Liver (tissue), 3 donors: ENCODE data around the gene CD9.

Experiments used
- EGR1 ChIP-seq, 2 donors: IDR thresholded peaks; 2 replicates each; pipeline ENCODE4 v1.6.1; 2016 to 2018; ENCODE audit warnings: antibody characterized with exemption in 2 of 2, low read depth in 2 of 2
- NR2F2 ChIP-seq: IDR thresholded peaks from 2 replicates; pipeline ENCODE4 v1.6.1; 2016; ENCODE audit warnings: antibody characterized with exemption
- SP1 ChIP-seq: IDR thresholded peaks from 2 replicates; pipeline ENCODE4 v1.6.1; 2018; ENCODE audit warnings: antibody characterized with exemption, mild to moderate bottlenecking
- TAF1 ChIP-seq: conservative IDR thresholded peaks from 2 replicates; pipeline ENCODE4 v1.6.1; 2016; ENCODE audit warnings: antibody characterized with exemption, mild to moderate bottlenecking
- TF ChIP-seq, protein P1 (sequence below): fragments of 150-350 bp; IDR thresholded peaks from 2 replicates; pipeline ENCODE4 v1.5.1; 2017; ENCODE audit warnings: improper control_type of control experiment, low read depth, low read length; ENCODE audit not compliant: missing input control
- TF ChIP-seq, protein P2 (sequence below): IDR thresholded peaks from 2 replicates; pipeline ENCODE4 v1.6.1; 2016; ENCODE audit warnings: antibody characterized with exemption
- donor health status: healthy.
- donor health status: healthy.

DNA sequence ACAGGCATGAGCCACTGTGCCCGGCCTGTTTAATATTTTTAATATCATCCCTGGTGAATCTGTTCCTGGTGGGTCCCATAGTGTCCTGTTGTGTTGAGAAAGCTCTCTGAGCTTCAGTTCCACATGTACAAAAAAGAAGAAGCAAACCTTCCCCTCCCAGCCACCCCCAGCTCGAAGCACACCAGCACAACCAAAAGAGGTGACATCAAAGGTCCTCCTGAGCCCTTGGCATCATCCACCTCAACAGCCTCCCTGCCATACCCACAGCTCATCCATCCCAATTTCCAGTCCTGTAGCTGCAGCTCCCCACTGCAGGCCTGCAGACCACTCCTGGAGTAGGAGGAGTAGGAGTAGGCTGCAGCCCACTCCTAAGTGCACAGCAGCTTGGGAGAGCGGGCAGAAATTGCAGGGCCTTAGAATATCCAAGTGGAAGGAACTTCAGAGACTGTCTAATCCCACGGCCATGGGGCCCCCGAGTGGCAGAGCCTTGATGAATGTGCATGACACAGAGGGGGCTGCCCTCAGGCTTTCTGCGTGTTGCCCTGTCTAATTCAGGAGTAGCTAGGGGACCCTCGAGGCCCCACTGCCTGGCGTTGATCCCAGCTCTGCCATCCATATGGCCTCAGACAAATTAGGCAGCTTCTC is 36.7 kb upstream of the CD9 start:
- TF ChIP-seq, protein P1, sequence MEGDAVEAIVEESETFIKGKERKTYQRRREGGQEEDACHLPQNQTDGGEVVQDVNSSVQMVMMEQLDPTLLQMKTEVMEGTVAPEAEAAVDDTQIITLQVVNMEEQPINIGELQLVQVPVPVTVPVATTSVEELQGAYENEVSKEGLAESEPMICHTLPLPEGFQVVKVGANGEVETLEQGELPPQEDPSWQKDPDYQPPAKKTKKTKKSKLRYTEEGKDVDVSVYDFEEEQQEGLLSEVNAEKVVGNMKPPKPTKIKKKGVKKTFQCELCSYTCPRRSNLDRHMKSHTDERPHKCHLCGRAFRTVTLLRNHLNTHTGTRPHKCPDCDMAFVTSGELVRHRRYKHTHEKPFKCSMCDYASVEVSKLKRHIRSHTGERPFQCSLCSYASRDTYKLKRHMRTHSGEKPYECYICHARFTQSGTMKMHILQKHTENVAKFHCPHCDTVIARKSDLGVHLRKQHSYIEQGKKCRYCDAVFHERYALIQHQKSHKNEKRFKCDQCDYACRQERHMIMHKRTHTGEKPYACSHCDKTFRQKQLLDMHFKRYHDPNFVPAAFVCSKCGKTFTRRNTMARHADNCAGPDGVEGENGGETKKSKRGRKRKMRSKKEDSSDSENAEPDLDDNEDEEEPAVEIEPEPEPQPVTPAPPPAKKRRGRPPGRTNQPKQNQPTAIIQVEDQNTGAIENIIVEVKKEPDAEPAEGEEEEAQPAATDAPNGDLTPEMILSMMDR = no peak
- TF ChIP-seq, protein P2, sequence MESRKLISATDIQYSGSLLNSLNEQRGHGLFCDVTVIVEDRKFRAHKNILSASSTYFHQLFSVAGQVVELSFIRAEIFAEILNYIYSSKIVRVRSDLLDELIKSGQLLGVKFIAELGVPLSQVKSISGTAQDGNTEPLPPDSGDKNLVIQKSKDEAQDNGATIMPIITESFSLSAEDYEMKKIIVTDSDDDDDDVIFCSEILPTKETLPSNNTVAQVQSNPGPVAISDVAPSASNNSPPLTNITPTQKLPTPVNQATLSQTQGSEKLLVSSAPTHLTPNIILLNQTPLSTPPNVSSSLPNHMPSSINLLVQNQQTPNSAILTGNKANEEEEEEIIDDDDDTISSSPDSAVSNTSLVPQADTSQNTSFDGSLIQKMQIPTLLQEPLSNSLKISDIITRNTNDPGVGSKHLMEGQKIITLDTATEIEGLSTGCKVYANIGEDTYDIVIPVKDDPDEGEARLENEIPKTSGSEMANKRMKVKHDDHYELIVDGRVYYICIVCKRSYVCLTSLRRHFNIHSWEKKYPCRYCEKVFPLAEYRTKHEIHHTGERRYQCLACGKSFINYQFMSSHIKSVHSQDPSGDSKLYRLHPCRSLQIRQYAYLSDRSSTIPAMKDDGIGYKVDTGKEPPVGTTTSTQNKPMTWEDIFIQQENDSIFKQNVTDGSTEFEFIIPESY = no peak
- TF ChIP-seq NR2F2 = no peak
- no peak for TF ChIP-seq SP1
- TF ChIP-seq EGR1 (IDR thresholded peaks at IDR 0.05; ENCODE audit: low read depth in 2 of 2) = no peak
- no peak for TF ChIP-seq TAF1
